GM21737 (cell line): ENCODE data around the gene NDUFV3.
"Not testable (repeated sequence)": the region's sequence is repeated elsewhere in the genome, so short reads cannot be mapped to it uniquely, and the experiment has no call there.

Experiments
- ATAC-seq: cut with Tn5 transposase; IDR thresholded peaks from one replicate; pipeline ENCODE4 v1.9.1; 2021; ENCODE audit warnings: mild to moderate bottlenecking, moderate library complexity; ENCODE audit not compliant: unreplicated experiment

The NDUFV3 gene

DNA sequence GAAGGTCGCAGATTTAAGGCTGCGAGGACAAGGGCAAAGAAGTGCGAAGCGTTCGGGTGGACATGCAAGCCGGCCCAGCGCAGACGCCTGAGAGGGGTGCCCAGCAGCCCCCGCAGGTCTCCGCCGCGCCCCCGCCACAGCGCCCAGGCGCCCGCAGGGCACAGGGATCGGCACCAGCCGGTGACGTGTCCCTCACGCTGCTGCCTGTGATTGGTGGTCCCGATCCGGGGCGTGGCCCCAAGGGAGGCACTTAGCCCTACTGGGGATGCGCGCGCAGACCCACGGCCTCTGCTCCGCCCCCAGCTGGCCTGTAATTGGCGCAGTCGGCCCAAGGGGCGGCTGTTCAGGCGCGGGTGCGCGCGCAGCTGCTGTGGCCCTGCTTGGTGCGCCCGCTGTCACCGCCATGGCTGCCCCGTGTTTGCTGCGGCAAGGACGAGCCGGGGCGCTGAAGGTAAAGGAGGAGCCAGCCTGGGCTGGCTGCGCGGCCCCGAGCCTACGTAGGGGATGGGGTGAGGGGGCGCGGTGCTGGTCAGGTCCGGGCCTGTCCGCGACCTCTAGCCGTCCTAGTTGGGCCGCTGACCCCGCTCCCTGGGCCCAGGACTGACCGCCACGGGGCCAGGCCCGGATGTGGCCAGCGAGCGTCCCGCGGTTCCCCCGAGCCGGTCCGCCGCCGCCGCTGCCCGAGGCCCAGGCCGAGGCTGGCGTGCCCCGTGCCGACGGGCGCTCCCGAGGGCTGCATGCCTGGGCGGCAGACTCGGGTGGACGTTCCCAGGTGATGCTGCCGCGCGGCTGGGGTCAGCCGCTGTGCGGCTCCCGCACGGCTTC is at the start of gene NDUFV3:
NDUFV3 (plus strand) TSS at position 379 of the 825 bp plus-strand sequence; CDS start at position 404, 25 bp downstream.
- ATAC-seq = peak; percentile 86

DNA sequence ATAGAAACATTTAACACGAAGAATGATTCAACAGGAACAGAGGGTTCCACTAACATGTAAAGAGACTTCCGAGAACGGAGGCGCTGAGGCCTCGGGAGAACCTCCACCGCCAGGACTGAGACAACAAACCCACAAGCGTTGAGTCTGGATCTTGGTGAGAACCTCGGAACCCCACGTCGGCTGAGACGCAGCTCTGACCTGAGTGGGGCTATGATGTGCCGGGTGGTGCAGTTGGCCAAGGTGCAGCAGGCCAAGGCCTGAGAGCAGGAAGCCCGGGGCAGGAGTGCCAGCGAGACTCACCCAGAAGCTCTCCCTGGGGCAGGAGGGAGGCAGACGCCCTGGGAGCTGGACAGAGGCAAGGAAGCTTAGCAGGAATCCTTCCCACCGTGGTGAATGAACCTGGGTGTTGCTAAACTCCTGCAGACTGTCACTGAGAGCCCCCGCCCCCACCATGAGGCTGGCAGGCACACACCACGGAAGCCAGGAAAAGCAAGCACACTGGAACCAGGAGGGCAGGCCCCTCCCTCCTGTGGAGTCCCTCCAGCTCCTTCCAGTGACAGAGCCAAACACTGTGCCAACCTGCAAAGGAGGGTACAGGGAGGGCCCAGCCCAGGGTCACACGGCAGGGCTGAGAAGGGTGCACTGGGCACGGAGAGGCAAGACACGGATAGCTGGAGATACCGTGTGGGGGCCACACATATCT is 48.5 kb upstream of the NDUFV3 start:
- ATAC-seq = no peak

DNA sequence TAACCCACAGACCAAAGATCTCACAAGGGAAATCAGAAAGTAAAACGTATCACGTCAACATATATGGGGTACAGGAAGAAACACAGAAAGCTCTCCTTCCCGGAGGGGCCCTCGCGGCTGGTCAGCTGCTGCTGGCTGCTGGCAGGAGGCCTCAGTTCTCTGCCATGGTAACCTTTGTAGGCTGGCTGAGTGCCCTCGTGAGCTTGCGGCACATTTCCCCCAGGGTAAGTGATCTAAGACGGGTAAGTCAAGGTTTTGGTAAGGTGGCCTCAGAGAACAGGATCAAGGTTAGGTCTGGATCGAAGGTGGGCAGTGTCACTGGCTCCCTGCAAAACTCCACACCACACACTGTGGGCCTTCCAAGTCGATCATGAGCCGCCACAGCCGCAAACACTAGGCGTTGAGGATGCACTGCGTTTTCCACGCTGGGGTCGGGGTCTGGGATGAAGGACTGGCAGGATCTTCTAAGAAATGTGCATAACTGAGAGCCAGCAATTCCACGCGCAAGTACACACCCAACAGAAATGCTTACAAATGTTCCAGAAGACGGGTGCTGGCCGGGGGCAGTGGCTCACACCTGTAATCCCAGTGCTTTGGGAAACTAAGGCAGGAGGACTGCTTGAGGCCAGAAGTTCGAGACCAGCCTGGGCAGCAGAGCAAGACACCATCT is 47.7 kb upstream of the NDUFV3 start:
- no peak for ATAC-seq

GRCh38 chr21:42846221-42846620 is 46.9 kb upstream of the NDUFV3 start:
- ATAC-seq = no peak

DNA sequence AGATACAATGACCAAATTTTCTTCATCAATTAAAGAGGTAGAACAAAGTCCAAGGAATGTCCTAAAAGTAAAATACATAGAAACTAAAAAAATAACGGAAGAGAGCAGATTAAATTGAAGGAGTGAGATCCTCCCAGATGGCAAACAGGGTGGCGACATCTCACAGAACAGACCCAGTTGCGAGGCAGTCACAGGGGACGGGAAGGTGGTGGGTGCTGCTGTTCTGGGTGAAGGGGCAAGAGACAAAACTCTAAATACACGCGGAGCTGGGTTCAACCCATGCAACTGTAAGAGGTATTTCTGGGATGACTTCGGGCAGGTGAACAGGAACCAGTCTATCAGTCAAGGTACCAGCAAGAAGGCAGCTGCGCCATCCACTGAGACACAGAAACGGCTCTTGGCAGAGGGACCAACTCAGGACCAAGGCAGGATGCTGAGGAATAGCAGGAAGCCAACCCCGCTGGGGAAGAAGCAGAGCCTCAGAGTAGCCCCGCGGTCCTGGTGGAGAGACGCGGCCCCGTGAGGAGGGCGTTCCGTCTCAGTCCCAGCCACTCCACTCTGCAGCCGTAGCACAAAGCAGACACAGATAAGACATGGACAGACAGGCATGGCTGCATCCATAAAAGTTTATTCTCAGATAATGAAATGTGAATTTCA is 45.9 kb upstream of the NDUFV3 start:
- ATAC-seq = no peak

DNA sequence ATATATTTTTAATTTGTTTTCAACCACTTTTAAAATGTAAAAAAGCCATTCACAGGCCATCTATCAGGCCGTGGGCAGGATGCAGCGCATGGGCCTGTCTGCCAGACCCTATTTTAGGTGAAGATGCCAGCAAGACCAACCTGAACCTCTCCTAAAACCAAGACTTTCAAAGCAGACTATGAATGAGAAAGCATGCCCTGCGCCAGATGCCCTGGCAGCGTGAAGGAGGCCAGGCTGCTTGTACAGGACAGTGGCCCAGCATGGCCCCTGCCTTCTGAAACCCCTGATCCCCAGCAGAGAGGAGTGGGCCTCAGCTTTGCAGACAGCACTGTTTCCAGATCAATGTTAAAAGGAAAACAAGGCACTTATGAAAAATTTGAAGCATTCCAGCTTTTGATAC is 45.4 kb upstream of the NDUFV3 start:
- no peak for ATAC-seq

GRCh38 chr21:42848144-42848931 is 44.8 kb upstream of the NDUFV3 start:
- not testable (repeated sequence) for ATAC-seq

GRCh38 chr21:42848932-42849758 is 44.0 kb upstream of the NDUFV3 start:
- ATAC-seq = no peak

- ATAC-seq = no peak
Observed at GRCh38 chr21:42849759-42850412, 43.2 kb upstream of the NDUFV3 start.

GRCh38 chr21:42850463-42850862 is 42.6 kb upstream of the NDUFV3 start:
- ATAC-seq = no peak

GRCh38 chr21:42850866-42851391 is 42.2 kb upstream of the NDUFV3 start:
- ATAC-seq = no peak

DNA sequence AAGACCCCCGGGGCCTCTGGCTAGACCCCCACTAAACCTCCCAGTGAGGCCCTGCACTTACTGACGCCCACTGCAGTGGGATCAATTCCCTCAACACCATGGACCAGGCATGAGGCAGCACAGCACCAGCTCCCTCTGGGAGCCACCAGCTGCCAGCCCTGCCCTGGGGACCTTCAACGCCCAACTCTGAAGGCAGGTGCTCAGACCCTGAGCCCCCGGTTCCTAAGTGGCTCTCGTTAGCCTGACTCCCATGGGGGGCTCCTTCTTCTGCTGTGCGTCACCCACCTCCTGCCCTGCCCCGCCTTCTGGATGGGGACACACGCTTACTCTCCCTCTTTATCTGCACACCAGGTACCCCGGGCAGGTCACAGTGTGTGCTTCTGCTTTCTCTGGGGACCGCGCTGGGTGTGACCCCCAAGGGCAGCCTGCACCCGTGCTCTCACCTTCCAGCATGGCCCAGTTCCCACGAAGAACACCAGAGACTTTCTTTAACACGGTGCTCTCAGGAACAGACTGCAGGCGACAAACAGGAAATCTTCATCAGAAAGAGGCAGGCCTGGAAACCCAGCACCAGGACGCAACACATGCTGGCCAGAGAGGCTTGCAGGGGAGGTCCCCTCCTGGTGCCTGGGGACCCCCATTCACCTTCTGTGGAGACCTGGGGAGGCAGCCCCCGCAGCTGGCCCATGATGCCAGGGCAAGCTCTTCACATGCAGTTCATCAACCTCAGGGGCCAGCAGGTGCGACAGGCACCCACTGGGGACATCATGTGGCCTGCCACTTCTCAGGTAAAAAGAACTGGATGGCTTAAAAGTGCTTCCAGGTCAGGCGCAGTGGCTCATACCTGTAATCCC is 41.1 kb upstream of the NDUFV3 start:
- ATAC-seq = no peak

DNA sequence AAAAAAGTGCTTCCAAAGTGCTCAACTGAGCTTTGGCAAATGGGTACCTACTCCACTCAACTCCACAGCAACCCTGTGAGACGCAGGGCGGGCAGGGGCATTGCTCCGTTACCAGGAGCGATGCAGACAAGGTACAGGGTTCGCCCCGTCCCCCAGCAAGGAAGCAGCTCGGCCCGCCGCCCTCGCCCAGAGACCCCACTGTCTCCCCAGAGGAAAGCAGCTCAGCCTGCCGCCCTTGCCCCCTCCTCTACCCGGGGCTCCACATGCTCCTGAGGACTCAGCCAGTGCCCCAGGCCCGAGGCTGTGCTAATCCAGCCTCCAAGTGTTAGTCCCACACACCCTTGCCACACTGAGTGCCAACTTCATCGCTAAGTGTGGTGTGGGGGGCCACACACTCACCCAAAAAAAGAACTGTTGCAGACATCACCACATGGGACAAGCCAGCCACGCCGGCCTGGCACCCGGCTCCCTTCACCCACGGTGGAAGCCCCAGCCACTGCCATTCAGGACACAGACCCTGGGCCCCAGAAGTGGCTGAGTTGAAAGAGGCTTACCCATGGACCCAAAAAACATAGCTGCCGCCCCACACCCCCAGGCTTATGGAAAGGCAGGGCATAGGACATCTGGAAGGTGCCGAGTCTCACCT is 40.1 kb upstream of the NDUFV3 start:
- no peak for ATAC-seq

- no peak for ATAC-seq
Observed at GRCh38 chr21:42853621-42854020, 39.5 kb upstream of the NDUFV3 start.

DNA sequence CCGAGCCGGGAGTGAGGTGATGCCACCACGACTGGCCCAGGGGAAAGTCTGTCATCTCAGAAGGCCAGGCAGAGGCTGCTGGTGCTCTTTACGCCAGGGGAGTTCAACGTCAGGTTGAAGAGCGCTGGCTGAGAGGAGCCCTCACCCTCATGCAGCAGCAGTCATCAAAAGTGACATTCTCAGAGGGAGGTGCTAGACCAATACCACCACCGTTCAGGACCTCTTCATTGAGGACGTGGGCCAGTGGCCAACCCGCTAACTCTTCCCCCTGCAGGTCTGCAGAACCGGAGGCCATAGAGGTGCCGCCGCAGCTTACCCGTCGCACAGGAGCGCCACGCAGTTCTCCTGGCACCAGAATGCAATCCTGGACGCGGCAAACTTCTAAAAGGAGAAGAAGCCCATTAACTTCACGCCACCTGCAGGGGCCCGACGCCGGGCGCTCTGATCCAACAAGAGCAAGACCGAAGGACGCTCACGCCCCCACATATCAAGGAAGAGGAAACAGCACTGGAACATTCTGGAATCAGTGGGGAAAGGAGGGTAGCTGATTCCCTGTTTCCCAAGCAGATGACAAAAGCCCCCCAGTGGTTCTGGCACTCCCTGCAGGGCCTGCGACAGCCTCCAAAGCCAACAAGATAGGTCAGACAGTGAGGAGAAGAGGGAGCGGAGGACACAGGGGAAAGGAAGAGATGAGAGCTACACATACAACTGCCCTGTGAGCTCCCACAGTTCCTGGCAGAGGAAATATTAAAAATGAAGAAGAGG is 38.7 kb upstream of the NDUFV3 start:
- no peak for ATAC-seq

GRCh38 chr21:42855171-42855936 is 37.8 kb upstream of the NDUFV3 start:
- ATAC-seq = no peak
